Gastrocnemius medialis (tissue), 4 donors: ENCODE results near the gene RHEX. TPM values are rescaled to one million over a fixed set of nuclear protein-coding genes. Genes with fewer than 3 reads are reported as not detected.

ENCODE experiments used
- ATAC-seq, 2 donors: fragments of 150-250 bp; one replicate each; pipeline ENCODE4 v1.9.1; 2016
- DNase-seq, 2 donors: peaks; one replicate each; pipeline ENCODE4 v3.0.0-alpha.2; 2019
- H3K27ac ChIP-seq, 4 donors: fragments of 200-600 bp; sonication (generic); 1 replicate in 1 of 4; 2 replicates in 3 of 4; pipeline ENCODE4 v1.5.1; 2016 to 2018; ENCODE audit warnings: mild to moderate bottlenecking in 2 of 4, moderate library complexity in 1 of 4
- H3K27me3 ChIP-seq, 3 donors: fragments of 200-600 bp; sonication (generic) in 2 of 3; 1 replicate in 1 of 3; 2 replicates in 2 of 3; pipeline versions ENCODE4 v1.5.1 to v1.6.0; 2016 to 2019; ENCODE audit warnings: mild to moderate bottlenecking in 1 of 3, moderate library complexity in 1 of 3
- H3K36me3 ChIP-seq, 2 donors: fragments of 200-600 bp; sonication (generic) in 1 of 2; one replicate each; pipeline ENCODE4 v1.5.1; 2017 to 2018
- H3K4me1 ChIP-seq, 2 donors: fragments of 200-600 bp; sonication (generic) in 1 of 2; one replicate each; pipeline ENCODE4 v1.5.1; 2016 to 2017; ENCODE audit warnings: mild to moderate bottlenecking in 2 of 2
- H3K4me3 ChIP-seq, 4 donors: fragments of 200-600 bp; sonication (generic) in 3 of 4; 1 replicate in 1 of 4; 2 replicates in 3 of 4; pipeline ENCODE4 v1.5.1; 2016 to 2019; ENCODE audit warnings: mild to moderate bottlenecking in 2 of 4
- H3K9me3 ChIP-seq, 3 donors: fragments of 200-600 bp; sonication (generic) in 2 of 3; 1 replicate in 1 of 3; 2 replicates in 2 of 3; pipeline ENCODE4 v1.5.1; 2016 to 2019
- POLR2A ChIP-seq, 2 donors: fragments of 450-650 bp; IDR thresholded peaks; one replicate each; pipeline ENCODE4 v1.6.1; 2017; ENCODE audit warnings: antibody characterized with exemption in 2 of 2, mild to moderate bottlenecking in 2 of 2, moderate library complexity in 2 of 2
- in situ Hi-C, 4 donors: fragments of 200-750 bp; cut with MboI; loops; one replicate each; pipeline versions ENCODE4 v1.15.0 to v1.8.0; 2017; ENCODE audit warnings: low sequenced_read_pairs in 4 of 4
- intact Hi-C: fragments of 100-400 bp; cut with DNase I; formaldehyde crosslinking; loops from one replicate; pipeline ENCODE4 v1.15.1; 2023; ENCODE audit warnings: low total_unique reads
- total RNA-seq, 4 donors: library from RNA; depleted of rRNA; stranded (reverse); fragments of >200 nt; gene quantifications; one replicate each; pipeline versions ENCODE4 v1.1.0 to v1.2.3, GENCODE V29; 2016
- TF ChIP-seq, protein P1 (sequence below), 5 experiments: fragments of 450-650 bp in 3 of 5; fragments of 200-600 bp in 2 of 5; sonication (generic) in 2 of 5; IDR thresholded peaks in 4 of 5; conservative IDR thresholded peaks in 1 of 5; 1 replicate in 4 of 5; 2 replicates in 1 of 5; pipeline ENCODE4 v1.5.1; 2016 to 2019; ENCODE audit warnings: antibody characterized with exemption in 5 of 5, mild to moderate bottlenecking in 3 of 5, moderate library complexity in 3 of 5

The RHEX gene
- total RNA-seq, 4 donors from 2014 or later: not detected

DNA sequence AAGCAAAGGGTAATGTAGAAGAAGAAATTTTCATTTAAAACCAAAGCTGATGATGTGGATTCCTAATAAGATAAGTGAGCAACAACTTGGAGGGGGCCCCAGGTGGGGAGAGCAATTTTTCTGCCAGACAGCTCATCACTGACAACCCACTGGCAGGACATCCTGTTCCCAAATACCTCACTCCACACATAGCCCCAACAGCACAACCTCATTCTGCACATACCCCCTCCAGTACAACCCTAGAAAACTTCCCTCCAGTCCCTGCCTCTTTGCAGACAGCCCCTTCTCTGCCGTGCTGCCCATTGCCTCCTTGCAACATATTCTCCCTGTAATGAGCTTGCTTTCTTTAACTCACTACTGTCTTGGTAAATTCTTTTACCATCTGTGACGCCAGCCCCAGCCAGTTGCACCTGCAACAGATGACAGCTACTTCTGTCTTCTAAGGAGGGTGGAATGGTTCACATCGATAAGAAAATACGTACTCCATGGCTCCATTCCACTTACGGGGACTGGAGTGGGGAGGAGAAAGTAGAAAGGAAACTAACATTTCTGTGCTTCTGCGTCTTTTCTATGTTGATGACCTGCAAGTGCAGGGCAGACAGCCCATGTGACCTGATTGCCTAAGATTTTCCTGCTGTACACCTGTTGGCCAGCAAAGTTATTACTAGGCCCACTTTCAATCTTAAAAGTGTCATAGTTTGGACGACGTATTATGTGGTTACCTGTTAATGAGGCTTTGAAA is 14.7 kb downstream of the RHEX start:
- no peaks in the 10 kb centered on the region for H3K9me3 ChIP-seq
- no peak overlapping the region for H3K27ac ChIP-seq
- no peaks in the 10 kb centered on the region for H3K27me3 ChIP-seq
- in situ Hi-C loops: no loop called here
- ATAC-seq (peak; percentile 39 to 60), DNase-seq (peak in 1 of 2 donors; percentile 21)
- intact Hi-C loops: no loop called here
- peaks cover 0 to 9% of the 10 kb centered on the region in 2 donors for H3K4me1 ChIP-seq
- H3K36me3 ChIP-seq: no peaks in the 10 kb centered on the region
- no peak overlapping the region for H3K4me3 ChIP-seq
- TF ChIP-seq POLR2A (IDR thresholded peaks at IDR 0.05): no peak
- TF ChIP-seq, protein P1, sequence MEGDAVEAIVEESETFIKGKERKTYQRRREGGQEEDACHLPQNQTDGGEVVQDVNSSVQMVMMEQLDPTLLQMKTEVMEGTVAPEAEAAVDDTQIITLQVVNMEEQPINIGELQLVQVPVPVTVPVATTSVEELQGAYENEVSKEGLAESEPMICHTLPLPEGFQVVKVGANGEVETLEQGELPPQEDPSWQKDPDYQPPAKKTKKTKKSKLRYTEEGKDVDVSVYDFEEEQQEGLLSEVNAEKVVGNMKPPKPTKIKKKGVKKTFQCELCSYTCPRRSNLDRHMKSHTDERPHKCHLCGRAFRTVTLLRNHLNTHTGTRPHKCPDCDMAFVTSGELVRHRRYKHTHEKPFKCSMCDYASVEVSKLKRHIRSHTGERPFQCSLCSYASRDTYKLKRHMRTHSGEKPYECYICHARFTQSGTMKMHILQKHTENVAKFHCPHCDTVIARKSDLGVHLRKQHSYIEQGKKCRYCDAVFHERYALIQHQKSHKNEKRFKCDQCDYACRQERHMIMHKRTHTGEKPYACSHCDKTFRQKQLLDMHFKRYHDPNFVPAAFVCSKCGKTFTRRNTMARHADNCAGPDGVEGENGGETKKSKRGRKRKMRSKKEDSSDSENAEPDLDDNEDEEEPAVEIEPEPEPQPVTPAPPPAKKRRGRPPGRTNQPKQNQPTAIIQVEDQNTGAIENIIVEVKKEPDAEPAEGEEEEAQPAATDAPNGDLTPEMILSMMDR (IDR thresholded peaks at IDR 0.05 in 4 of 5, conservative IDR thresholded peaks at IDR 0.05 in 1 of 5): no peak

DNA sequence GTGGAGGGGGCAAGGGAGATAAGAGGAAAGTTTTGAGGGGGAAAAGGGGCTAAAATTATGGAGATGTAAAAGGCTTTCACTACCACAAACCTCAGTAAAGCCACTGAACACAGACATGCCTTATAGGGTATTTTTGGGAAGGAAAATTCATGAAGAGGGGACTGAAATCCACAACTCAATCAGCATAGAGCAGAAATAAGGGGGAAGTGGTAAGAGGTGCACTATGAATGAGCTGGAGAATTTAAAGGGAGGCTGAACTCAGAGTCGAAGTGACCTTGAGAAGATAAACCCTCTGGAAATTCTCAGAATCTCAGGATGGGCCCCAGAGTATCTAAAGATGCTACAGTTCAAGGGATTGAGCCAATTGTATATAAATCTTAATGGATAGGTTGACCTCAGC is 15.3 kb downstream of the RHEX start:
- in situ Hi-C loops: no loop called here
- ATAC-seq: no peak
- no peak for TF ChIP-seq POLR2A (IDR thresholded peaks at IDR 0.05)
- TF ChIP-seq, protein P1 (IDR thresholded peaks at IDR 0.05 in 4 of 5, conservative IDR thresholded peaks at IDR 0.05 in 1 of 5): no peak
- no peaks in the 10 kb centered on the region for H3K9me3 ChIP-seq
- H3K27me3 ChIP-seq: no peaks in the 10 kb centered on the region
- intact Hi-C loops: no loop called here
- H3K4me3 ChIP-seq: no peak overlapping the region
- H3K36me3 ChIP-seq: no peaks in the 10 kb centered on the region
- H3K4me1 ChIP-seq: peaks cover 0 to 9% of the 10 kb centered on the region in 2 donors
- H3K27ac ChIP-seq: no peak overlapping the region
- DNase-seq: no peak

DNA sequence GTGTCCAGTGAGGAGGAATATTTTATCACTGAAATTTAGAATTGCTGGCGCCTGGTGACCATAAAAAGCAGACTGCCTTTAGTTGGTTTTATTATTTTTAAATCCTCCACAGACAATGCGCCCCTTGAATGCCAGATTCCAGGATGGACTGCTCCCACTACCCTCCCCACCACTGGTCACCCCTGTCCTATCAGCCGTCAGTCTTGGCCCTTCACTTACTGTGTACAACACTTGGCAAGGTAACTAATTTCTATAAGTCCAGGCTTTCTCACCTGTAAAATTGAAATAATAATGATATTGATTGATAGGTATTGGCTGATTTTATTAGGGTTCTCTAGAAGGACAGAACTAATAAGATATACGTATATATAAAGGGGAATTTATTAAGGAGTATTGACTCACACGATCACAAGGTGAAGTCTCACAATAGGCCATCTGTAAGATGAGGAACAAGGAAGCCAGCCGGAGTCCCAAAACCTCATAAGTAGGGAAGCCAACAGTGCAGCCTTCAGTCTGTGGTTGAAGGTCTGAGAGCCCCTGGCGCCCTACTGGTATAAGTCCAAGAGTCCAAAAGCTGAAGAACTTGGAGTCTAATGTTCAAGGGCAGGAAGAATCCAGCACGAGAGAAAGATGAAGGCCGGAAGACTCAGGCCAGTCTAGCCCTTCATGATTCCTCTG is 17.8 kb downstream of the RHEX start:
- no peak overlapping the region for H3K27ac ChIP-seq
- no peak overlapping the region for H3K4me3 ChIP-seq
- in situ Hi-C loops: no loop called here
- H3K4me1 ChIP-seq: peaks cover 0 to 9% of the 10 kb centered on the region in 2 donors
- DNase-seq: no peak
- H3K27me3 ChIP-seq: no peaks in the 10 kb centered on the region
- no peaks in the 10 kb centered on the region for H3K36me3 ChIP-seq
- TF ChIP-seq, protein P1 (IDR thresholded peaks at IDR 0.05 in 4 of 5, conservative IDR thresholded peaks at IDR 0.05 in 1 of 5): no peak
- TF ChIP-seq POLR2A (IDR thresholded peaks at IDR 0.05): no peak
- intact Hi-C loops: no loop called here
- H3K9me3 ChIP-seq: no peaks in the 10 kb centered on the region
- ATAC-seq: no peak

DNA sequence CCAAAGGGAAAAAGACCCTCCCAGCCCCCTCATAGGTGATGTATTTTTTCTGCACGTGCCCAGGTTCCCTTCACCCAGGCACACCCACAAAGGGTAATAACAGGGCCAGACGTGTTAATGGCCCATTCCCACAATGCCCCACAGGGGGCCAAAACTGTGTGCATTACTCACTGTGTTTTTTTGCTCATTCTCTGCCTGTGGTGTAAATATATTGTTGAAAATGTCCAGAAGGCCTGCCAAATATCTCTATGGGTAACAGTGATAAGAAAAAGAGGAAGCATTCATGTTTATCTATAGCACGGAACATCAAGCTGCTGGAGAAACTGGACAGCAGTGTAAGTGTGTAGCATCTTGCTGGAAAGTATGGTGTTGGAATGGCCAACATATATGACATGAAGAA is 21.9 kb downstream of the RHEX start:
- Histone ChIP-seq H3K27me3 (no peaks in the 10 kb centered on the region), H3K36me3 (no peaks in the 10 kb centered on the region), H3K4me1 (no peaks in the 10 kb centered on the region), H3K27ac (no peak overlapping the region), H3K4me3 (no peak overlapping the region), H3K9me3 (no peaks in the 10 kb centered on the region)
- in situ Hi-C loops (no loop called here), intact Hi-C loops (no loop called here)
- ATAC-seq (no peak), DNase-seq (no peak)
- no peak for TF ChIP-seq POLR2A (IDR thresholded peaks at IDR 0.05)
- TF ChIP-seq, protein P1 (IDR thresholded peaks at IDR 0.05 in 4 of 5, conservative IDR thresholded peaks at IDR 0.05 in 1 of 5): no peak
